Measurements from ENCODE around the gene GDF2. TPM values are rescaled to one million over a fixed set of nuclear protein-coding genes. Genes with fewer than 3 reads are reported as not detected.
A peak's percentile ranks its signal among the peaks of the same experiment; 100 is the strongest.

The GDF2 gene
- polyA plus RNA-seq, 1 experiment: not detected

DNA sequence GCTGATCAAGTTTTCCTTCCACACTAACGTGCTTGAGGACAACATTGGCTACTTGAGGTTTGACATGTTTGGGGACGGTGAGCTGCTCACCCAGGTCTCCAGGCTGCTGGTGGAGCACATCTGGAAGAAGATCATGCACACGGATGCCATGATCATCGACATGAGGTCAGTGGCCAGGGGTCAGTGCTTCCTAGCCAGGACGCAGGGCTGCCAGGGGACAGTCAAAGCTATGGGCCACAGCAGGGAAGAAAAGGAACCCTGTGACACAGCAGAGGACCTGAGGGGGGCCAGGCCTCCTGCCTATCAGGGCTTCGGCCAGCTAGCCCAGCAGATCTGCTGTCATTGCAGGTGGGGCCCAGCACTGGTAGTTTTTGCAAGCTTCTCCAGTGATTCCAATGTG lies 31.1 kb downstream of the GDF2 start:
- TF ChIP-seq, protein P1, sequence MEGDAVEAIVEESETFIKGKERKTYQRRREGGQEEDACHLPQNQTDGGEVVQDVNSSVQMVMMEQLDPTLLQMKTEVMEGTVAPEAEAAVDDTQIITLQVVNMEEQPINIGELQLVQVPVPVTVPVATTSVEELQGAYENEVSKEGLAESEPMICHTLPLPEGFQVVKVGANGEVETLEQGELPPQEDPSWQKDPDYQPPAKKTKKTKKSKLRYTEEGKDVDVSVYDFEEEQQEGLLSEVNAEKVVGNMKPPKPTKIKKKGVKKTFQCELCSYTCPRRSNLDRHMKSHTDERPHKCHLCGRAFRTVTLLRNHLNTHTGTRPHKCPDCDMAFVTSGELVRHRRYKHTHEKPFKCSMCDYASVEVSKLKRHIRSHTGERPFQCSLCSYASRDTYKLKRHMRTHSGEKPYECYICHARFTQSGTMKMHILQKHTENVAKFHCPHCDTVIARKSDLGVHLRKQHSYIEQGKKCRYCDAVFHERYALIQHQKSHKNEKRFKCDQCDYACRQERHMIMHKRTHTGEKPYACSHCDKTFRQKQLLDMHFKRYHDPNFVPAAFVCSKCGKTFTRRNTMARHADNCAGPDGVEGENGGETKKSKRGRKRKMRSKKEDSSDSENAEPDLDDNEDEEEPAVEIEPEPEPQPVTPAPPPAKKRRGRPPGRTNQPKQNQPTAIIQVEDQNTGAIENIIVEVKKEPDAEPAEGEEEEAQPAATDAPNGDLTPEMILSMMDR (IDR thresholded peaks at IDR 0.05; ENCODE audit: insufficient read depth, low read depth, low read length): no peak
- peaks cover 3% of the 10 kb centered on the region; the same call in 1 of the 2 replicates for H3K27me3 ChIP-seq (ENCODE audit: control insufficient read depth, insufficient read depth, low read length)

DNA sequence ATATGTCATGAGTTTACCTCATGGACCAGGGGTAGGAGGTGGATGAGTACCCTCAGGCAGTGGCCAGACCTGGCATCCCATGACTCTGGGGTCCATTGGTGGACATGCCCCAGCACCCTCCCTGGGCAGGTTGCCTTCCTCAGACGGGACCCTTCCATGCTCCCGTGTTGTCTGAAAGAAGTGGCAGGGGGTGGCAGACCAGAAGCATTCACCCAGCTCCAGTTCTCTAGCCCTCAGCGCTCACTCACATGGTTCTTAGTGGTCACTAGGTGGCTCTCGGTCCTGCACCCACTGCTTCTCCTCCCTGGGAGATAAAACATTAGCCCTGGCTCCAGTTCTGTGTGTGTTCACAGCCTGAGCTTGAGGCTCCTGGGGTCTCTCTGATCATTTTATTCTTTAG lies 31.9 kb downstream of the GDF2 start:
- H3K4me3 ChIP-seq (ENCODE audit: low read depth, low read length): no peak overlapping the region
- peaks cover 3% of the 10 kb centered on the region; the same call in 1 of the 2 replicates for H3K27me3 ChIP-seq (ENCODE audit: control insufficient read depth, insufficient read depth, low read length)
- POLR2A ChIA-PET: no interaction called here
- CTCF ChIA-PET: interaction anchor here (1.0 to 1.5 kb wide), 4 partner anchors 10 to 330 kb away, joined by 3 to 7 read pairs (median 4); no protein-coding TSS in a partner anchor
- no peaks in the 10 kb centered on the region for H3K36me3 ChIP-seq (ENCODE audit: control insufficient read depth, insufficient read depth, low read length)
- no peak for DNase-seq (ENCODE audit: low read depth)
- TF ChIP-seq, protein P1 (IDR thresholded peaks at IDR 0.05; ENCODE audit: insufficient read depth, low read depth, low read length): peak; percentile 38

More for the DNA sequence above, 31.1 kb downstream of the GDF2 start:
- Histone ChIP-seq H3K36me3 (ENCODE audit: control insufficient read depth, insufficient read depth, low read length) (no peaks in the 10 kb centered on the region), H3K4me3 (ENCODE audit: low read depth, low read length) (no peak overlapping the region)
- ChIA-PET CTCF (interaction anchor here (0.9 to 2.3 kb wide), 7 partner anchors 8 to 329 kb away, joined by 3 to 11 read pairs (median 3); no protein-coding TSS in a partner anchor), POLR2A (no interaction called here)
- DNase-seq (ENCODE audit: low read depth): no peak

DNA sequence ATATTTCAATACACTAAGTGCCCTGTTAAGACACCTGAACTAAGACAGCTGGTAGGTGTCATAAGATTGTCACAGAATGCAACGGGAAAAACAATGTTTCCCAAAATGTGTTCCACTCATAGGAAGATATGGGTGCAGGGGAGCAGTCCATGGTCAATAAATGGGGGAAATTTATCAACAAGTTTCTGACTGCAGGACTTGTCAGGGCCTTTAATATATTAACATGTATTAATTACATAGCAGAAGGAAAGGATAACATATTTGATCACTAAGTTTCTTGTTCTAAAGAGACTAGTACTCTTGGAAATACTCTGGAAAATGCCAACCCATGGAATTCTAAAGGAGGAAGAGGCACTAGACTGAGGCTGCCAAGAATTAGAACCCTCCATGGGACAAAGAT lies 32.6 kb downstream of the GDF2 start:
- TF ChIP-seq, protein P1 (IDR thresholded peaks at IDR 0.05; ENCODE audit: insufficient read depth, low read depth, low read length): no peak
- CTCF ChIA-PET: interaction anchor here (1.2 to 1.4 kb wide), 2 partner anchors 9 to 14 kb away, joined by 4 to 7 read pairs; no protein-coding TSS in a partner anchor
- POLR2A ChIA-PET: no interaction called here
- H3K27me3 ChIP-seq (ENCODE audit: control insufficient read depth, insufficient read depth, low read length): peaks cover 3% of the 10 kb centered on the region; the same call in 1 of the 2 replicates
- H3K4me3 ChIP-seq (ENCODE audit: low read depth, low read length): no peak overlapping the region
- DNase-seq (ENCODE audit: low read depth): no peak
- H3K36me3 ChIP-seq (ENCODE audit: control insufficient read depth, insufficient read depth, low read length): no peaks in the 10 kb centered on the region

DNA sequence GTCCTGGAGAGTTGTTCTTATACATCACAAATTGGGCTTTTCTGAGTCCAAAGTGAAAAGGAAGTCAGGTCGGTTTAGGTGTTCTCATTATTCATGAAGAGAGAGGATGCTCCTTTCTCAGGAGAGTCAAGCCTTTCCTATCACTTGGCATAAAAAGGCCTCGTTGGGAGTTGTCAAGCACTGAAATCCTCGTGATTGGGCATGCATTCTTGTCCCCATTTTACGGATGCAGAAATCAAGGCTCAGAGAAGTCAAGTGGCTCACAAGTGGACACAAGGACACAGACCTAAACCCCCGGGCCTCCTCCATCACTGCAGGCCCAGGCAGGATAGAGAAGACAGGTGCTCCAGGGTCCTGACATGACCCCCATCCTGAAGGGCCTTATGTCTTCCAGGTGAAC lies 34.5 kb downstream of the GDF2 start:
- ChIA-PET POLR2A (no interaction called here), CTCF (interaction anchor here (5.7 kb wide), 1 partner anchor 16 kb away, joined by 17 read pairs; no protein-coding TSS in a partner anchor)
- H3K36me3 ChIP-seq (ENCODE audit: control insufficient read depth, insufficient read depth, low read length): no peaks in the 10 kb centered on the region
- H3K27me3 ChIP-seq (ENCODE audit: control insufficient read depth, insufficient read depth, low read length): peaks cover 3% of the 10 kb centered on the region; the same call in 1 of the 2 replicates
- H3K4me3 ChIP-seq (ENCODE audit: low read depth, low read length): no peak overlapping the region
- no peak for DNase-seq (ENCODE audit: low read depth)
- TF ChIP-seq, protein P1 (IDR thresholded peaks at IDR 0.05; ENCODE audit: insufficient read depth, low read depth, low read length): no peak

DNA sequence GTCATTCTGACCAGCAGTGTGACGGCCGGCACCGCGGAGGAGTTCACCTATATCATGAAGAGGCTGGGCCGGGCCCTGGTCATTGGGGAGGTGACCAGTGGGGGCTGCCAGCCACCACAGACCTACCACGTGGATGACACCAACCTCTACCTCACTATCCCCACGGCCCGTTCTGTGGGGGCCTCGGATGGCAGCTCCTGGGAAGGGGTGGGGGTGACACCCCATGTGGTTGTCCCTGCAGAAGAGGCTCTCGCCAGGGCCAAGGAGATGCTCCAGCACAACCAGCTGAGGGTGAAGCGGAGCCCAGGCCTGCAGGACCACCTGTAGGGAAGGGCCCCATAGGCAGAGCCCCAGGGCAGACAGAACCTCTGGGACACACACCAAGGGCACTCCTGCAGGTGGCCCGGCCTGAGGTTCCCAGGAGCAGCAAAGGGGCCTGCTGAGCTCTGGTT lies 34.9 kb downstream of the GDF2 start:
- POLR2A ChIA-PET: no interaction called here
- no peak for DNase-seq (ENCODE audit: low read depth)

More for the DNA sequence above, 34.9 kb downstream of the GDF2 start:
- TF ChIP-seq, protein P1 (IDR thresholded peaks at IDR 0.05; ENCODE audit: insufficient read depth, low read depth, low read length): no peak
- CTCF ChIA-PET: interaction anchor here (0.6 to 5.7 kb wide), 2 partner anchors 17 to 35 kb away, joined by 3 to 17 read pairs; partner anchors contain the start of gene GDF2
- H3K4me3 ChIP-seq (ENCODE audit: low read depth, low read length): no peak overlapping the region
- H3K36me3 ChIP-seq (ENCODE audit: control insufficient read depth, insufficient read depth, low read length): no peaks in the 10 kb centered on the region
- peaks cover 3% of the 10 kb centered on the region; the same call in 1 of the 2 replicates for H3K27me3 ChIP-seq (ENCODE audit: control insufficient read depth, insufficient read depth, low read length)

Measured in BJ (cell line).